Right lobe of liver (tissue), 4 donors: ENCODE results near the gene APMAP.

Source experiments
- POLR2A ChIP-seq: fragments of 450-650 bp; IDR thresholded peaks from one replicate; pipeline ENCODE4 v1.6.1; 2017; ENCODE audit warnings: antibody characterized with exemption, mild to moderate bottlenecking
- TF ChIP-seq, protein P1 (sequence below), 4 donors: fragments of 200-600 bp in 3 of 4; fragments of 450-650 bp in 1 of 4; IDR thresholded peaks; one replicate each; pipeline versions ENCODE4 v1.5.1 to v1.8.0; 2016 to 2022; ENCODE audit warnings: antibody characterized with exemption in 4 of 4, mild to moderate bottlenecking in 2 of 4
- donor health status: DM: no; HTN: no; CAD: no.
- donor health status: DM: no; HTN: no; CAD: no.
- donor health status: DM: no; HTN: yes; CAD: no.

DNA sequence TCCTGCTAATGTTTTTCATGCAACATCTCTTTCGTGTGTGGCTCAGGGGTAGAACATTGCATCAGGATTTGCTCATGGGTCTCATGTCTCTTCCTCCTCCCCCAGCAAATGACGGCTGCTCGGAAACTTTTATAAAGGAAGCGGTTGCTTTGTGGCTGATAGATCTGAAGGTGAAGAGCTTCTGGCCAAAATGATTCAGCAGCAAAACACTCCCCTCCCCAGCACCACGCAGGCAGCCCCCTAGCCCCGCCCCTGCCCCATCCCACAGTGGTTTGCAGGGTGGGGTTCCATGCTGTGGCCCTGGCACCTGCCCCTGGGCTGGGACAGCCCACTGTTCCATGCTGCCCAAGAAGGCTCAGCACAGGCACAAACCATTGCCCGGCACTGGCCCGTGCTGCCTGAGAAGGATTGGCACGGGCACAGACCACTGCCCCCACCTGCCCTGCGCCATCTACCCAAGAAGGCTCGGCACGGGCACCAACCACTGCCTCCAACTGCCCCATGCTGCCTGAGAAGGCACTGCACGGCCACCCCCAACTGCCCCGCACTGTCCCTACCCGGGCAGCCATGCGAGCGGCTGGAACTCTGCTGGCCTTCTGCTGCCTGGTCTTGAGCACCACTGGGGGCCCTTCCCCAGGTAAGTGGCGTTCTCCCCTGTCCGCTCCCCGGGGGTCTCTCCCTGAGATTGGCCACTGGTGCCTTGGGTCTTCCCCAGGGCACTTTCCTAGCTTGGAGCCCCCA is 43.4 kb downstream of the APMAP start, which contains the start of gene CST7:
- TF ChIP-seq POLR2A: no peak
- TF ChIP-seq, protein P1, sequence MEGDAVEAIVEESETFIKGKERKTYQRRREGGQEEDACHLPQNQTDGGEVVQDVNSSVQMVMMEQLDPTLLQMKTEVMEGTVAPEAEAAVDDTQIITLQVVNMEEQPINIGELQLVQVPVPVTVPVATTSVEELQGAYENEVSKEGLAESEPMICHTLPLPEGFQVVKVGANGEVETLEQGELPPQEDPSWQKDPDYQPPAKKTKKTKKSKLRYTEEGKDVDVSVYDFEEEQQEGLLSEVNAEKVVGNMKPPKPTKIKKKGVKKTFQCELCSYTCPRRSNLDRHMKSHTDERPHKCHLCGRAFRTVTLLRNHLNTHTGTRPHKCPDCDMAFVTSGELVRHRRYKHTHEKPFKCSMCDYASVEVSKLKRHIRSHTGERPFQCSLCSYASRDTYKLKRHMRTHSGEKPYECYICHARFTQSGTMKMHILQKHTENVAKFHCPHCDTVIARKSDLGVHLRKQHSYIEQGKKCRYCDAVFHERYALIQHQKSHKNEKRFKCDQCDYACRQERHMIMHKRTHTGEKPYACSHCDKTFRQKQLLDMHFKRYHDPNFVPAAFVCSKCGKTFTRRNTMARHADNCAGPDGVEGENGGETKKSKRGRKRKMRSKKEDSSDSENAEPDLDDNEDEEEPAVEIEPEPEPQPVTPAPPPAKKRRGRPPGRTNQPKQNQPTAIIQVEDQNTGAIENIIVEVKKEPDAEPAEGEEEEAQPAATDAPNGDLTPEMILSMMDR (IDR thresholded peaks at IDR 0.05): no peak
